Mesendoderm (in vitro differentiated cells): ENCODE measurements around the gene PCSK6.
A peak's percentile ranks its signal among the peaks of the same experiment; 100 is the strongest.
"Not testable (repeated sequence)": the region's sequence is repeated elsewhere in the genome, so short reads cannot be mapped to it uniquely, and the experiment has no call there.

Experiments used
- DNase-seq: peaks from one replicate; pipeline ENCODE4 v3.0.0; 2013
- H2AK5ac ChIP-seq: 2 replicates; pipeline ENCODE4 v1.6.1; 2013; ENCODE audit warnings: low read length, inconsistent platforms
- H2BK120ac ChIP-seq: 2 replicates; pipeline ENCODE4 v1.6.1; 2013; ENCODE audit warnings: low read depth, mild to moderate bottlenecking, low read length, moderate library complexity, mixed read lengths
- H2BK15ac ChIP-seq: replicated peaks from 2 replicates; pipeline ENCODE4 v1.6.1; 2013; ENCODE audit warnings: low read depth, mild to moderate bottlenecking, moderate library complexity
- H2BK5ac ChIP-seq: 2 replicates; pipeline ENCODE4 v1.6.1; 2013; ENCODE audit warnings: low read length, inconsistent platforms
- H3K18ac ChIP-seq: 2 replicates; pipeline ENCODE4 v1.6.1; 2013; ENCODE audit warnings: mild to moderate bottlenecking, low read length, mixed read lengths
- H3K23ac ChIP-seq: one replicate; pipeline ENCODE4 v1.6.1; 2013; ENCODE audit warnings: low read length
- H3K27ac ChIP-seq: 2 replicates; pipeline ENCODE4 v1.5.1; 2013; ENCODE audit warnings: low read depth, mild to moderate bottlenecking, inconsistent platforms, low read length, moderate library complexity
- H3K27me3 ChIP-seq: 2 replicates; pipeline ENCODE4 v1.6.1; 2013; ENCODE audit warnings: low read length, control low read depth, mild to moderate bottlenecking, inconsistent platforms; ENCODE audit not compliant: insufficient read depth, poor library complexity
- H3K36me3 ChIP-seq: 2 replicates; pipeline ENCODE4 v1.6.1; 2013; ENCODE audit warnings: low read length, inconsistent platforms; ENCODE audit not compliant: control insufficient read depth, insufficient read depth
- H3K4ac ChIP-seq: one replicate; pipeline ENCODE4 v1.6.1; 2013; ENCODE audit warnings: low read depth, mild to moderate bottlenecking, low read length, moderate library complexity
- H3K4me1 ChIP-seq: 2 replicates; pipeline ENCODE4 v1.6.1; 2013; ENCODE audit warnings: low read depth, low read length, inconsistent platforms; ENCODE audit not compliant: control insufficient read depth
- H3K4me2 ChIP-seq: 2 replicates; pipeline ENCODE4 v1.6.1; 2013; ENCODE audit warnings: low read length
- H3K4me3 ChIP-seq: 2 replicates; pipeline ENCODE4 v1.5.1; 2013; ENCODE audit warnings: mild to moderate bottlenecking, low read length
- H3K56ac ChIP-seq: one replicate; pipeline ENCODE4 v1.6.1; 2013; ENCODE audit warnings: low read length
- H3K79me1 ChIP-seq: 2 replicates; pipeline ENCODE4 v1.6.1; 2013; ENCODE audit warnings: low read length, inconsistent platforms
- H3K79me2 ChIP-seq: 2 replicates; pipeline ENCODE4 v1.6.1; 2013; ENCODE audit warnings: mild to moderate bottlenecking, low read length; ENCODE audit not compliant: control insufficient read depth, insufficient read depth
- H3K9ac ChIP-seq: 2 replicates; pipeline ENCODE4 v1.6.1; 2013; ENCODE audit warnings: low read length, inconsistent platforms
- H4K5ac ChIP-seq: one replicate; pipeline ENCODE4 v1.6.1; 2013; ENCODE audit warnings: low read length
- H4K8ac ChIP-seq: one replicate; pipeline ENCODE4 v1.6.1; 2013; ENCODE audit warnings: low read depth, mild to moderate bottlenecking, control low read depth, low read length, moderate library complexity
- WGBS: extraction: QIAGEN DNeasy Blood & Tissue Kit; methylation state at CpG from one replicate; pipeline ENCODE4 v1.1.7; 2013; ENCODE audit warnings: low lambda C conversion rate, missing lambda C conversion rate; ENCODE audit not compliant: insufficient coverage; ENCODE audit errors: extremely low coverage; 5-methylcytosine and 5-hydroxymethylcytosine counted together

Gene PCSK6

GRCh38 chr15:101288905-101289513 lies 200.5 kb downstream of the PCSK6 start:
- H2BK15ac ChIP-seq = no peak overlapping the region
- no peaks in the 10 kb centered on the region for H3K4me1 ChIP-seq
- no peak overlapping the region for H3K9ac ChIP-seq
- H3K56ac ChIP-seq = no peak overlapping the region
- no peak overlapping the region for H3K23ac ChIP-seq
- H2BK120ac ChIP-seq = no peak overlapping the region
- no peak overlapping the region for H2AK5ac ChIP-seq
- H3K36me3 ChIP-seq = peaks cover 2% of the 10 kb centered on the region
- H3K27me3 ChIP-seq = no peaks in the 10 kb centered on the region
- no peak overlapping the region for H2BK5ac ChIP-seq
- H3K4ac ChIP-seq = no peak overlapping the region
- peak; percentile 64 for DNase-seq
- WGBS = no CpG with 5 or more reads among the region's 8 CpGs
- no peak overlapping the region for H4K8ac ChIP-seq
- H3K27ac ChIP-seq = no peak overlapping the region
- peaks cover 9% of the 10 kb centered on the region for H3K79me1 ChIP-seq
- H3K18ac ChIP-seq = no peak overlapping the region
- H3K4me2 ChIP-seq = no peak overlapping the region
- H3K4me3 ChIP-seq = no peak overlapping the region
- peaks cover 34% of the 10 kb centered on the region for H3K79me2 ChIP-seq
- no peak overlapping the region for H4K5ac ChIP-seq

DNA sequence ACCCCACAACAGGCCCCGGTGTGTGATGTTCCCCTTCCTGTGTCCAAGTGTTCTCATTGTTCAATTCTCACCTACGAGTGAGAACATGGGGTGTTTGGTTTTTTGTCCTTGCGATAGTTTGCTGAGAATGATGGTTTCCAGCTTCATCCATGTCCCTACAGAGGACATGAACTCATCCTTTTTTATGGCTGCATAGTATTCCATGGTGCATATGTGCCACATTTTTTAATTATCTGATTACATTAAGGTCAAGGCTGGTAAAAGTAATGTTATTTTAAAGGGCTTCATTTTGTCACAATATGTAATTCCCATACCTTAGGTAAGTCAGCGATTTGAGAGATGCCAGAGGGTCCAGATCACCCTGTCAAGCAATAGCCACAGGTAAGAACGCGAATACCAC lies 202.2 kb downstream of the PCSK6 start:
- H3K79me2 ChIP-seq = peaks cover 22% of the 10 kb centered on the region
- H3K9ac ChIP-seq, H3K4me3 ChIP-seq, H3K18ac ChIP-seq, H2BK5ac ChIP-seq, H3K56ac ChIP-seq, H3K4me2 ChIP-seq, H2BK120ac ChIP-seq, H3K36me3 ChIP-seq, H2BK15ac ChIP-seq, H3K23ac ChIP-seq, H3K27ac ChIP-seq, H2AK5ac ChIP-seq, H4K5ac ChIP-seq, DNase-seq, H3K27me3 ChIP-seq, H4K8ac ChIP-seq, H3K4ac ChIP-seq, H3K79me1 ChIP-seq, H3K4me1 ChIP-seq: not testable (repeated sequence)
- WGBS = no CpG with 5 or more reads among the region's 6 CpGs

DNA sequence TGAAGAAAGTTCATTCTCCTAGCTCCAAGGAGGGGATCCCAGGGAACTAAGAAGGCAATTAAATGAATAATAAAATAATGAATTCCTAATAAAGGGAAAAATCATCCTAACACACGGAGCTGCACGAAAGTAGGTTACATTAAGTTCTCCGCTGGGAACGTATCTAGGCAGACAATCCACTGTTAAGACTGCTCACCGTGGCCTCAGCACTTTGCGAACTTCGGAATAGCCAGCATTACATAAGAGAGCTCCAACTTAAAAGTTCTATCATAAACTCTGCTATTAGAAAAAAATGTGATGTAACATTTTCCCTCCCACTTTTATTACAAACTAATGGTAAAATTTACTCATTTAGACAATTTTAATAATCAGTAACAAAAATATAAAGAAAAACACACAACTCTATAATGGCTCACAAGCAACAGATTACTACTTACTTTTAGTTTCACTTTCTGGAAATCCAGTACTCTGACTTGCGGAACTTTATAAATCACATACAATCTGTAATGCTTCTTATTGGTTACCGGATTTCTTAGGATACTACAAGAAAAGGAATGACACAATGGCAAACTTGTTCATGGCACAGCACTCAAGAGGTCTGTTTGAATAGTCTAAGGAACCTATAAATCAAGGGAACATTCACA lies 202.9 kb downstream of the PCSK6 start:
- no peak overlapping the region for H3K4me3 ChIP-seq
- H2AK5ac ChIP-seq = no peak overlapping the region
- no CpG with 5 or more reads among the region's 9 CpGs for WGBS
- H4K8ac ChIP-seq = no peak overlapping the region
- no peak overlapping the region for H3K4me2 ChIP-seq
- DNase-seq = no peak
- H3K23ac ChIP-seq = no peak overlapping the region
- no peak overlapping the region for H3K18ac ChIP-seq
- no peak overlapping the region for H4K5ac ChIP-seq
- no peaks in the 10 kb centered on the region for H3K4me1 ChIP-seq
- no peak overlapping the region for H3K27ac ChIP-seq
- H2BK120ac ChIP-seq = no peak overlapping the region
- peaks cover 9% of the 10 kb centered on the region for H3K79me1 ChIP-seq
- no peak overlapping the region for H3K9ac ChIP-seq
- no peak overlapping the region for H3K4ac ChIP-seq
- no peak overlapping the region for H2BK15ac ChIP-seq
- H3K27me3 ChIP-seq = no peaks in the 10 kb centered on the region
- no peak overlapping the region for H2BK5ac ChIP-seq
- H3K79me2 ChIP-seq = peaks cover 14% of the 10 kb centered on the region
- H3K56ac ChIP-seq = no peak overlapping the region
- H3K36me3 ChIP-seq = peaks cover 5% of the 10 kb centered on the region

DNA sequence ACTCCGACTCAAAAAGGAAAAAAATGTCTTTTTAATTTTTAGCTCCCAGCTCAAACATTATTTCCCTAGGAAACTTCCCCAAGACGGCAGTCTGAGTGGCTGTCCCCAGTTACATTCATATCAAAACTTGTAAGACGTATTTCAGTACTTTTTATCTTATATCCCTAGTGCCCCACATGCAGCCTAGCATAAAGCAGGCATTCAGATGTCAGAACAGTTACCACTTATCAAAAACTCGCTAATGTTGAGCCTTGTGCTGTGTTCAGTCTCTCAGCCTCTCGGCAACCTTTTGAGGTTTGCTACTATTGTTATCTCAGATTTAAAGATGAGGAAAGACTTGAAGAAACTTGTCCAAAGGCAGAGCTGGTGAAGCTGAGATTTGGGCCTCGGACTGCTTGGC lies 205.6 kb downstream of the PCSK6 start:
- no peaks in the 10 kb centered on the region for H3K4me1 ChIP-seq
- no peak overlapping the region for H2BK5ac ChIP-seq
- H3K36me3 ChIP-seq = peaks cover 7% of the 10 kb centered on the region
- H4K5ac ChIP-seq = no peak overlapping the region
- no peak overlapping the region for H4K8ac ChIP-seq
- no peak overlapping the region for H2BK120ac ChIP-seq
- no CpG with 5 or more reads among the region's 6 CpGs for WGBS
- H2BK15ac ChIP-seq = no peak overlapping the region
- peaks cover 9% of the 10 kb centered on the region for H3K79me2 ChIP-seq
- no peak overlapping the region for H3K27ac ChIP-seq
- H3K4me2 ChIP-seq = no peak overlapping the region
- H3K4me3 ChIP-seq = no peak overlapping the region
- no peak overlapping the region for H3K4ac ChIP-seq
- no peak overlapping the region for H3K56ac ChIP-seq
- no peak overlapping the region for H3K9ac ChIP-seq
- no peak for DNase-seq
- H3K79me1 ChIP-seq = peaks cover 8% of the 10 kb centered on the region
- no peak overlapping the region for H2AK5ac ChIP-seq
- no peak overlapping the region for H3K18ac ChIP-seq
- H3K27me3 ChIP-seq = no peaks in the 10 kb centered on the region
- H3K23ac ChIP-seq = no peak overlapping the region

GRCh38 chr15:101280007-101280406 lies 209.5 kb downstream of the PCSK6 start:
- no CpG with 5 or more reads among the region's 2 CpGs for WGBS
- H3K18ac ChIP-seq = no peak overlapping the region

More at GRCh38 chr15:101280007-101280406, 209.5 kb downstream of the PCSK6 start:
- no peak overlapping the region for H3K56ac ChIP-seq
- H3K36me3 ChIP-seq = peaks cover 7% of the 10 kb centered on the region
- H3K79me1 ChIP-seq = peaks cover 8% of the 10 kb centered on the region
- no peak overlapping the region for H2BK15ac ChIP-seq
- H2AK5ac ChIP-seq = no peak overlapping the region
- no peak overlapping the region for H3K4me3 ChIP-seq
- H3K4me2 ChIP-seq = no peak overlapping the region
- H3K27me3 ChIP-seq = no peaks in the 10 kb centered on the region
- H3K4me1 ChIP-seq = no peaks in the 10 kb centered on the region
- H3K79me2 ChIP-seq = peaks cover 15% of the 10 kb centered on the region
- H3K4ac ChIP-seq = no peak overlapping the region
- no peak overlapping the region for H4K5ac ChIP-seq
- DNase-seq = no peak
- H2BK5ac ChIP-seq = no peak overlapping the region
- H3K27ac ChIP-seq = no peak overlapping the region
- H4K8ac ChIP-seq = no peak overlapping the region
- H3K9ac ChIP-seq = no peak overlapping the region
- no peak overlapping the region for H3K23ac ChIP-seq
- H2BK120ac ChIP-seq = no peak overlapping the region
